GM12892 (cell line): ENCODE results near the gene OR52W1.

Experiments
- DNase-seq: peaks from one replicate; pipeline ENCODE4 v3.0.0; 2011; ENCODE audit not compliant: insufficient read length
- FAIRE-seq: peaks from 2 replicates; lab custom pipeline; 2011; peaks lifted over from hg19 to GRCh38; lab: Jason Lieb, UNC
- POLR2A ChIP-seq: IDR thresholded peaks from 2 replicates; pipeline ENCODE4 v1.6.1; 2011; ENCODE audit warnings: low read depth, low read length, control low read depth
- POLR2AphosphoS5 ChIP-seq: IDR thresholded peaks from 2 replicates; pipeline ENCODE4 v1.6.1; 2011; ENCODE audit warnings: low read depth, low read length, control low read depth
- TAF1 ChIP-seq: IDR thresholded peaks from 2 replicates; pipeline ENCODE4 v1.6.1; 2011; ENCODE audit warnings: low read depth, mild to moderate bottlenecking, control low read depth, low read length, borderline replicate concordance

Gene OR52W1

GRCh38 chr11:6223854-6224253 lies 24.8 kb downstream of the OR52W1 start:
- DNase-seq = no peak
- FAIRE-seq = no peak
- TF ChIP-seq POLR2AphosphoS5 (no peak), TAF1 (no peak), POLR2A (no peak)

GRCh38 chr11:6224421-6224820 lies 25.4 kb downstream of the OR52W1 start:
- FAIRE-seq = peak; percentile 21
- no peak for TF ChIP-seq POLR2A
- no peak for TF ChIP-seq POLR2AphosphoS5

GRCh38 chr11:6225024-6225423 lies 26.0 kb downstream of the OR52W1 start:
- DNase-seq (no peak), FAIRE-seq (no peak)
- TF ChIP-seq TAF1 (no peak), POLR2AphosphoS5 (no peak), POLR2A (no peak)

More at GRCh38 chr11:6224421-6224820, 25.4 kb downstream of the OR52W1 start:
- DNase-seq = no peak

- TF ChIP-seq POLR2AphosphoS5 (no peak), TAF1 (no peak), POLR2A (no peak)
- FAIRE-seq (no peak), DNase-seq (no peak)
These were observed 26.9 kb downstream of the OR52W1 start for GRCh38 chr11:6225896-6226295.

- TF ChIP-seq POLR2A (no peak), POLR2AphosphoS5 (no peak), TAF1 (no peak)
- FAIRE-seq (no peak), DNase-seq (no peak)
These were observed 29.5 kb downstream of the OR52W1 start for GRCh38 chr11:6228520-6228919.

GRCh38 chr11:6229911-6230310 lies 30.9 kb downstream of the OR52W1 start:
- FAIRE-seq (no peak), DNase-seq (no peak)
- TF ChIP-seq TAF1 (no peak), POLR2AphosphoS5 (no peak), POLR2A (no peak)

- no peak for TF ChIP-seq POLR2AphosphoS5
- TF ChIP-seq TAF1 = no peak
- no peak for TF ChIP-seq POLR2A
- FAIRE-seq (no peak), DNase-seq (no peak)
These were observed 33.9 kb downstream of the OR52W1 start for GRCh38 chr11:6232899-6233298.

GRCh38 chr11:6233984-6234386 lies 35.0 kb downstream of the OR52W1 start:
- DNase-seq = no peak
- no peak for TF ChIP-seq TAF1
- no peak for TF ChIP-seq POLR2A
- no peak for TF ChIP-seq POLR2AphosphoS5
- no peak for FAIRE-seq

GRCh38 chr11:6234387-6235107 lies 35.5 kb downstream of the OR52W1 start, which contains the start of gene FHIP1B:
FHIP1B (minus strand) TSS chr11:6234636; CDS start chr11:6224516, 10,120 bp downstream.
- DNase-seq (peak; percentile 81), FAIRE-seq (peak; percentile 100)
- TF ChIP-seq POLR2AphosphoS5 = peak; percentile 59; the same call in 1 of the 2 replicates
- peak; percentile 60; the same call in 1 of the 2 replicates for TF ChIP-seq POLR2A
- TF ChIP-seq TAF1 = peak; percentile 64; the same call in 1 of the 2 replicates

- DNase-seq (no peak), FAIRE-seq (no peak)
- TF ChIP-seq TAF1 (no peak), POLR2AphosphoS5 (no peak), POLR2A (no peak)
These were observed 38.2 kb downstream of the OR52W1 start for GRCh38 chr11:6237266-6237665.

- DNase-seq = no peak
- FAIRE-seq = no peak
- no peak for TF ChIP-seq TAF1
- no peak for TF ChIP-seq POLR2AphosphoS5
- no peak for TF ChIP-seq POLR2A
These were observed 38.8 kb downstream of the OR52W1 start for GRCh38 chr11:6237761-6238302.

GRCh38 chr11:6238902-6239301 lies 39.9 kb downstream of the OR52W1 start, which contains the start of gene CNGA4:
CNGA4 (plus strand) TSS chr11:6239089; CDS start chr11:6239207, 118 bp downstream.
- DNase-seq (no peak), FAIRE-seq (no peak)
- TF ChIP-seq TAF1 (no peak), POLR2AphosphoS5 (no peak), POLR2A (no peak)
